ENCODE measurements around the gene PLCB4. TPM values are rescaled to one million over a fixed set of nuclear protein-coding genes. Genes with fewer than 3 reads are reported as not detected.

Gene PLCB4
- total RNA-seq, 1 donor from 2014 or later = 16.4 TPM

GRCh38 chr20:9276966-9277468, 208.1 kb downstream of the PLCB4 start:
- peak; percentile 21 for DNase-seq

GRCh38 chr20:9279918-9280401, 211.1 kb downstream of the PLCB4 start:
- DNase-seq = no peak

GRCh38 chr20:9280666-9281065, 211.8 kb downstream of the PLCB4 start:
- no peak for DNase-seq

- DNase-seq = no peak
Measured at GRCh38 chr20:9281803-9282202, 212.9 kb downstream of the PLCB4 start.

GRCh38 chr20:9285617-9286016, 216.7 kb downstream of the PLCB4 start:
- DNase-seq = no peak

- no peak for DNase-seq
Measured at GRCh38 chr20:9286501-9287461, 217.9 kb downstream of the PLCB4 start.

GRCh38 chr20:9287826-9288225, 218.9 kb downstream of the PLCB4 start:
- no peak for DNase-seq

- no peak for DNase-seq
Measured at GRCh38 chr20:9290331-9290730, 221.4 kb downstream of the PLCB4 start.

- DNase-seq = no peak
Measured at GRCh38 chr20:9293145-9293544, 224.3 kb downstream of the PLCB4 start.

GRCh38 chr20:9294041-9294440, 225.2 kb downstream of the PLCB4 start:
- DNase-seq = no peak

GRCh38 chr20:9298906-9299305, 230.0 kb downstream of the PLCB4 start:
- DNase-seq = no peak

GRCh38 chr20:9300080-9300479, 231.2 kb downstream of the PLCB4 start:
- DNase-seq = no peak

- DNase-seq = no peak
Measured at GRCh38 chr20:9300534-9300933, 231.6 kb downstream of the PLCB4 start.

- peak; percentile 89 for DNase-seq
Measured at GRCh38 chr20:9301129-9302090, 232.5 kb downstream of the PLCB4 start.

- peak; percentile 56 for DNase-seq
Measured at GRCh38 chr20:9302091-9302462, 233.2 kb downstream of the PLCB4 start.

GRCh38 chr20:9306521-9306920, 237.6 kb downstream of the PLCB4 start:
- no peak for DNase-seq

- no peak for DNase-seq
Measured at GRCh38 chr20:9308056-9308455, 239.2 kb downstream of the PLCB4 start.

- no peak for DNase-seq
Measured at GRCh38 chr20:9311132-9311531, 242.2 kb downstream of the PLCB4 start.

- peak; percentile 29 for DNase-seq
Measured at GRCh38 chr20:9319687-9320384, 250.9 kb downstream of the PLCB4 start.

- no peak for DNase-seq
Measured at GRCh38 chr20:9321007-9321406, 252.1 kb downstream of the PLCB4 start.

GRCh38 chr20:9322661-9323060, 253.8 kb downstream of the PLCB4 start:
- no peak for DNase-seq

- DNase-seq = no peak
Measured at GRCh38 chr20:9323622-9324021, 254.7 kb downstream of the PLCB4 start.
